Rectal smooth muscle tissue (tissue), 1 donor: Measurements from ENCODE around the gene IFITM2.

Experiments
- H3K27ac ChIP-seq: one replicate; pipeline ENCODE4 v1.7.0; 2013; ENCODE audit warnings: low read depth, low read length, inconsistent platforms
- H3K27me3 ChIP-seq: one replicate; pipeline ENCODE4 v1.7.0; 2013; ENCODE audit warnings: low read length; ENCODE audit not compliant: control insufficient read depth, insufficient read depth
- H3K36me3 ChIP-seq: one replicate; pipeline ENCODE4 v1.7.0; 2013; ENCODE audit warnings: low read length; ENCODE audit not compliant: control insufficient read depth, insufficient read depth
- H3K4me1 ChIP-seq: one replicate; pipeline ENCODE4 v1.7.0; 2013; ENCODE audit warnings: low read length; ENCODE audit not compliant: control insufficient read depth, insufficient read depth
- H3K4me3 ChIP-seq: one replicate; pipeline ENCODE4 v1.7.0; 2013; ENCODE audit warnings: low read length
- H3K9ac ChIP-seq: one replicate; pipeline ENCODE4 v1.7.0; 2013; ENCODE audit warnings: low read length

IFITM2 gene

DNA sequence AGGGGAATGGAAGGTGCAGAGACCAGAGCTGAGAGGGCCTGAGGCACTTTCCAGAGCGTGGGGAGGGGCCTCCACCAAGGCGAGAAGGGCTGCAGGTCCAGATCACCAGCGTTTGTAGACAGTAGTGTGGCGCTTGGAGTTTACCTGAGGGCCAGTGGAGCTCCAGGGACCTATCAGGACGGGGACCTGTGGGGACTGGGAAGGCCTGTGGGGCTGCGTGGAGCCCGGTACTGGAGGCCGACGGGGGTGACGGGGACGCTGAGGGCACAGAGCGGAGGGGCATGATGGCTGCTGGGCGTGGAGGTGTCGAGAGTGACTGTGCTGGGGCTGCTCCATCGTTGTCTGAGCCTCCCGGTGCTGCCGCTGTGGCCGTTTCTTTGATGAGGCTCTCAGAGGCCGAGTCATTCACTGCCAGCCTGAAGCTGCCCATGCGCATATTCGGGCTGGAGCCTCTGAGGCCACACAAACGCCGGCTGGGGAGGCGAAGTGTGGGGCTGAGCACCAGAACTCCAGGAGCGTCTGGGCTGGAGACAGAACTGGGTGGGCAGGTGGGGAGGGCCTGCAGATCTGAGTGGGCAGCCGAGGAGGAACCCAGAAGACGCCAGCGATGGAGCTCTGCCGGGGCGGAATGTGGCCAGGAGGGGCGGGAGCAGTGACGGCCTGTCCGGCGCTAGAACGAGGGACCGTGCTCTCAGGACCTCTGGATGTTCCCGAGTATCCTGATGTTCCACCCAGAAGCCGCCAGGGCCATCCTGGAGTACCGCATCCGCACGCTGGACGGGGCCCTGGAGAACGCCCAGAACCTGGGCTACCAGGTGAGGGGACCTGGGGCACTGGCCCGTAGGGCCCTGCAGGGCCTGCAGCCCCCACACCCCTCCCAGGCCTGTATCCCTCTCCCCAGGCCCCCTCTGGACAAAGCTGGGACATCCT is 16.1 kb upstream of the IFITM2 start:
- H3K27me3 ChIP-seq, result peaks cover 19% of the 10 kb centered on the region
- H3K9ac ChIP-seq, result no peak overlapping the region
- no peak overlapping the region for H3K27ac ChIP-seq
- H3K4me1 ChIP-seq, result no peaks in the 10 kb centered on the region
- no peaks in the 10 kb centered on the region for H3K36me3 ChIP-seq
- no peak overlapping the region for H3K4me3 ChIP-seq

GRCh38 chr11:292211-293121 is 15.2 kb upstream of the IFITM2 start:
- no peaks in the 10 kb centered on the region for H3K36me3 ChIP-seq
- H3K4me3 ChIP-seq, result no peak overlapping the region
- H3K27me3 ChIP-seq, result peaks cover 19% of the 10 kb centered on the region
- H3K9ac ChIP-seq, result no peak overlapping the region
- no peaks in the 10 kb centered on the region for H3K4me1 ChIP-seq
- no peak overlapping the region for H3K27ac ChIP-seq

- H3K4me1 ChIP-seq, result no peaks in the 10 kb centered on the region
- H3K27ac ChIP-seq, result no peak overlapping the region
- no peaks in the 10 kb centered on the region for H3K36me3 ChIP-seq
- no peak overlapping the region for H3K4me3 ChIP-seq
- peaks cover 12% of the 10 kb centered on the region for H3K27me3 ChIP-seq
- no peak overlapping the region for H3K9ac ChIP-seq
Measured at GRCh38 chr11:293271-293851, 14.3 kb upstream of the IFITM2 start.

DNA sequence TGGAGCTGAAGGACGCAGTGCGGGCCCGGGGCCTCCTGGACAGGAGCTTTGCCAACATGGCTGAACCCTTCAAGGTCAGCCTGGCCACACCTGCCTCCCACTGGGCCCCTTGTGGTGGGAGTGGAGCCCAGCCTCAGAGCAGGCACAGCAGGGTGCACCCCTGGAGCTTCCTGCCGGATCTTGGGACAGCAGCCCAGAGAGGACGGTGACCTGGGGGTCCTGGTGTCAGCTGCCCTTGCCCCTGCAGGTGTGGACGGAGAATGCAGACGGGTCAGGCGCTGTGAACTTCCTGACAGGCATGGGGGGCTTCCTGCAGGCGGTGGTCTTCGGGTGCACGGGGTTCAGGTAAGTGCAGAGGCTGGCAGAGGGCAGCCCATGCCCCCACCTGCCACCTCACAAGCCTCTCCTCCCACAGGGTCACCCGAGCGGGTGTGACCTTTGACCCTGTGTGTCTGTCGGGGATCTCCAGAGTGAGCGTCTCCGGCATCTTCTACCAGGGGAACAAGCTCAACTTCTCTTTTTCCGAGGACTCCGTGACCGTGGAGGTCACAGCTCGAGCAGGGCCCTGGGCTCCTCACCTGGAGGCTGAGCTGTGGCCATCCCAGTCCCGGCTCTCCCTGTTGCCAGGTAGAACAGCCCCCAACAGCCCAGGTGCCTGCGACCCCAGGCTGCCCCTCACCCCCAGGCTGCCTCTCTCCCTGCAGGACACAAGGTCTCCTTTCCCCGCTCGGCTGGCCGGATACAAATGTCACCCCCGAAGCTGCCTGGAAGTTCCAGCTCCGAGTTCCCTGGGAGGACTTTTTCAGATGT is 13.6 kb upstream of the IFITM2 start:
- H3K27me3 ChIP-seq, result peaks cover 15% of the 10 kb centered on the region
- H3K36me3 ChIP-seq, result no peaks in the 10 kb centered on the region
- H3K4me3 ChIP-seq, result no peak overlapping the region
- no peak overlapping the region for H3K9ac ChIP-seq
- no peak overlapping the region for H3K27ac ChIP-seq
- no peaks in the 10 kb centered on the region for H3K4me1 ChIP-seq

GRCh38 chr11:294780-295179 is 12.8 kb upstream of the IFITM2 start:
- Histone ChIP-seq H3K27me3 (peaks cover 19% of the 10 kb centered on the region), H3K4me3 (no peak overlapping the region), H3K36me3 (no peaks in the 10 kb centered on the region), H3K9ac (no peak overlapping the region), H3K27ac (no peak overlapping the region), H3K4me1 (no peaks in the 10 kb centered on the region)

DNA sequence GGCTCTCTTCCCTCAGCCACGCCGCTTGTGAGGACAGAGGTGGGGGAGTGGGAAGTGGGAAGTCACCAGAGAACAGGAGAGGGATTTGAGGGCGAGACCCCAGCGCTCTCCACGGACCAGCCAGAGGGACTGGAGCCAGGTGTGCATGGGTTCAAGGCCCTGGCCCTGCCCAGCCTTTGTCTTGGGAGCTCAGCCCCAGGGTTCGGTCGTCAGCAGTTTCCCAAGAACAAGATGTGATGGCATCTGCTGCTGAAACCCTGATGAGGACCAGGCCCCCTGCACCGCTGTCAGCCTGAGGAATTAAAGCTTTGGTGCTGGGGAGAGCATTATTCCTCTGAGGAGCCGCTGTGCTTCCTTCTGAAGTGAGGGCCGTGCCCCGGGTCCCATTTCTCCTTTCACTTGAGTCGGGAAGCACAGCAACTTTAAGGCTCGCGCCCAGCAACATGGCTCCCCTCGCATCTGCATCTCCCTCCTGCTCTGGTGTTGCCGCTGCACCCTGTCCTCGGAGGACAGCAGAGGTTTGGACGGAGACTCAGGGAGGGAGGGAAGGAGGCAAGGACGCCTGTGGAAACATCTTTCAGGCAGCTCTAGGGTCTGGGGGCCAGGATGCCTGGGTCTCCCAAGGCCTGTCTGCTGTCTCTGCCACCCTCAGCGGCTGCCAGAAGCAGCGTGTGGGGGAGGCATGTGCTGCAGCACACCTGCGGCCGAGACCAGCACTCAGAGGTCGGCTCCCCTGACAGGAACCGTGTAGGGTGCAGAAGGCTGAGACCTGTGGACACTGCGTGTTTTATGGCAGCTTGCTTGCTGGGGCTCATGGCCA is 12.1 kb upstream of the IFITM2 start:
- no peaks in the 10 kb centered on the region for H3K36me3 ChIP-seq
- peaks cover 24% of the 10 kb centered on the region for H3K27me3 ChIP-seq
- no peaks in the 10 kb centered on the region for H3K4me1 ChIP-seq
- H3K9ac ChIP-seq, result no peak overlapping the region
- no peak overlapping the region for H3K27ac ChIP-seq
- H3K4me3 ChIP-seq, result no peak overlapping the region

GRCh38 chr11:296171-297050 is 11.2 kb upstream of the IFITM2 start:
- no peak overlapping the region for H3K4me3 ChIP-seq
- H3K27me3 ChIP-seq, result peaks cover 24% of the 10 kb centered on the region
- H3K27ac ChIP-seq, result no peak overlapping the region
- no peak overlapping the region for H3K9ac ChIP-seq
- H3K4me1 ChIP-seq, result no peaks in the 10 kb centered on the region
- H3K36me3 ChIP-seq, result no peaks in the 10 kb centered on the region

DNA sequence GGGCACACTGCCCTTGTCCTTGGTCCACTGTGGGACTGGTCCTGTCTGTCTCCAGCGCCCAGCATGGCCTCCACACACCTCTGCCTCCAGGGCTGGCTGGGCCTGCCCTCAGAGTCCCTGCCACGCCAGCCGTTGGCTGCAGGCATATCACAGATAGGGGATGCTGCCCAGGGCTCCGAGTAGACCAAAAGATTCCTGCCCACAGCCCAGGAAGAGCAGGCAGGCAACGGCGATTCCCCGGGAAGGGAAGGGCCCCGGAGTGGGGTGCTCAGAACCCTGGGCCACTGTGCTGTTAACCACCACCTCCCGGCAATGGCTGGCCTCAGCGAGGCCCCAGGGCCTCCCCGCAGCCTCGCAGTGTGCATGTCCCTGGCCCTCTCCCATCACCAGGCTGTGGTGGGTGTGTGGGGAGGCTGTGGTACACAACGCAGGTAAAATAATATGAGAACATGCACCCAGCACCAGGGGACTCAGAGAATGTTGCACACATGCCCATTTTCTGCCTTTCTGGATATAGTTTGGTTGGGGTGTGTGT is 10.5 kb upstream of the IFITM2 start:
- H3K27ac ChIP-seq, result no peak overlapping the region

GRCh38 chr11:297586-298405 is 9.8 kb upstream of the IFITM2 start:
- H3K27me3 ChIP-seq, result peaks cover 24% of the 10 kb centered on the region
- no peak overlapping the region for H3K4me3 ChIP-seq
- H3K4me1 ChIP-seq, result no peaks in the 10 kb centered on the region
- H3K27ac ChIP-seq, result no peak overlapping the region
- H3K36me3 ChIP-seq, result no peaks in the 10 kb centered on the region
- no peak overlapping the region for H3K9ac ChIP-seq

More for the DNA sequence above, 10.5 kb upstream of the IFITM2 start:
- H3K27me3 ChIP-seq, result peaks cover 24% of the 10 kb centered on the region
- H3K36me3 ChIP-seq, result no peaks in the 10 kb centered on the region
- no peak overlapping the region for H3K9ac ChIP-seq
- H3K4me3 ChIP-seq, result no peak overlapping the region
- H3K4me1 ChIP-seq, result no peaks in the 10 kb centered on the region
